Type B pancreatic cell (in vitro differentiated cells): ENCODE measurements around the gene SAT1. TPM values are rescaled to one million over a fixed set of nuclear protein-coding genes. Genes with fewer than 3 reads are reported as not detected.

Experiments used
- DNase-seq: peaks from one replicate; pipeline ENCODE4 v3.0.0; 2021; ENCODE audit warnings: mixed read lengths; ENCODE audit not compliant: unreplicated experiment; ENCODE audit errors: extremely low spot score
- H3K27ac Mint-ChIP-seq: 2 replicates; pipeline ENCODE4 v1.8.0; 2021; ENCODE audit warnings: mild to moderate bottlenecking, mixed read lengths
- H3K27me3 Mint-ChIP-seq: 2 replicates; pipeline ENCODE4 v1.8.0; 2021; ENCODE audit warnings: mixed read lengths
- H3K36me3 Mint-ChIP-seq: 2 replicates; pipeline ENCODE4 v1.8.0; 2021; ENCODE audit warnings: mixed read lengths
- H3K4me1 Mint-ChIP-seq: one replicate; pipeline ENCODE4 v1.8.0; 2021; ENCODE audit warnings: mixed read lengths; ENCODE audit not compliant: unreplicated experiment
- H3K4me3 Mint-ChIP-seq: 2 replicates; pipeline ENCODE4 v1.8.0; 2021; ENCODE audit warnings: mild to moderate bottlenecking, mixed read lengths
- H3K9me3 Mint-ChIP-seq: 2 replicates; pipeline ENCODE4 v1.8.0; 2021; ENCODE audit warnings: mixed read lengths
- CTCF ChIP-seq: fragments of 200-600 bp; sonication (generic); conservative IDR thresholded peaks from 2 replicates; pipeline ENCODE4 v1.5.0; 2021; ENCODE audit warnings: antibody characterized with exemption, mild to moderate bottlenecking
- long read RNA-seq: library from polyadenylated mRNA; unstranded; transcript quantifications from one replicate; pipeline ENCODE4 v2.0.0, GENCODE V29; 2020
- total RNA-seq: library from RNA; stranded (reverse); gene quantifications from 2 replicates; pipeline ENCODE4 v1.2.1, GENCODE V29; 2021; ENCODE audit warnings: low replicate concordance

Gene SAT1
- total RNA-seq, result 440 and 517 TPM in 2 replicates
- long read RNA-seq, transcript SAT1-204 (6 exons, 1,065 nt), result major isoform, 876 of 1,297 reads
- long read RNA-seq, transcript SAT1-201 (2 exons, 801 nt), result minor isoform, 28 of 1,297 reads
- long read RNA-seq, transcript SAT1-209 (7 exons, 1,135 nt), result minor isoform, 166 of 1,297 reads
- long read RNA-seq, transcript SAT1-202 (3 exons, 909 nt), result minor isoform, 8 of 1,297 reads
- long read RNA-seq, partial matches to known transcripts, result 8 of 1,297 reads
- long read RNA-seq, other reads (novel, unspliced or antisense), result 203 of 1,297 reads

GRCh38 chrX:23782863-23783588 is at the start of gene SAT1:
TSS of gene SAT1 (plus strand) at chrX:23783173. CDS start at chrX:23783352, 179 bp downstream.
- TF ChIP-seq CTCF, result peak; percentile 98
- Mint-ChIP-seq H3K36me3 (peaks cover 28% of the 10 kb centered on the region), H3K27me3 (no peaks in the 10 kb centered on the region), H3K27ac (peak within 1 kb of the TSS; percentile 87), H3K4me3 (peak within 1 kb of the TSS; percentile 98), H3K4me1 (peaks cover 19% of the 10 kb centered on the region), H3K9me3 (no peaks in the 10 kb centered on the region)
- peak; percentile 99 for DNase-seq

DNA sequence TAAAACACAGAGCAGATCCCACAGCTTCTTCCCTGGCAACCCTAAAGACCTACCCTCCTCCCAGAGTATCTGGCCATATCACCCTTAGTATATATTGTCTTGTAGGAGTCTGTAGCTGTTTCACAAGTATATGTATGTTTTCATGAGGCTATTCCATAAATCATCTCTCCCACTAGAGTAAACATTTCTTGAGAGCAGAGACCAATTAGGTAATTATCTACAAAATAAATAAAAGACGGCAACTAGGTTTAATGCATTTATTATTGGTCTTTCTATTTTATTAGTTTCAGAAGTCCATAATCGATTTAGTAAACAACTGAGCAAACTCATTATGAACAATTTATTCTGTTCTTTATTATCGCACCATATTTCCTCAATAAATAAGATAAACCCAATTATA is 46.9 kb upstream of the SAT1 start:
- no peaks in the 10 kb centered on the region for H3K9me3 Mint-ChIP-seq
- peaks cover 4% of the 10 kb centered on the region for H3K36me3 Mint-ChIP-seq
- H3K27me3 Mint-ChIP-seq, result no peaks in the 10 kb centered on the region
- H3K4me3 Mint-ChIP-seq, result no peak overlapping the region
- H3K27ac Mint-ChIP-seq, result no peak overlapping the region
- H3K4me1 Mint-ChIP-seq, result peaks cover 4% of the 10 kb centered on the region
- DNase-seq, result no peak
- TF ChIP-seq CTCF, result no peak

DNA sequence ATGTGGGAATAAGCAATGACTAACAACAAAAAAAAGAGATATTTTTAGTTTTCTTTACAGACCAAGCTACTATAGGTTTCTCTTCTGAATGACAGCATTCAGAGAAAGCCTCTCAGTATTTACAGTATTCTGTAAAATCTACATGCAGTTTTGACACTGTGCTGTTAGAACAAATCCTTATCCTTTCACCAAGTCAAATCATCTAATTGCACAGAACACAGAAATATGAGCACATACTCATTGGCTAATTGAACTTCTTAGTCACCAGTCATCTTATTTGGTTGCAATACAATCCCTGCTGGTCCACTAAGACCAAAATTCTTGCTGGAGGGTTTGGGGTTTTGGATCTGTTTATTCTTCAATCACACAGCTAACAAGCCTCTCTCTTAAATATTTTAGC is 45.6 kb upstream of the SAT1 start:
- Mint-ChIP-seq H3K4me3 (no peak overlapping the region), H3K36me3 (peaks cover 4% of the 10 kb centered on the region), H3K27me3 (no peaks in the 10 kb centered on the region), H3K4me1 (peaks cover 4% of the 10 kb centered on the region), H3K9me3 (no peaks in the 10 kb centered on the region), H3K27ac (no peak overlapping the region)
- no peak for TF ChIP-seq CTCF
- no peak for DNase-seq

DNA sequence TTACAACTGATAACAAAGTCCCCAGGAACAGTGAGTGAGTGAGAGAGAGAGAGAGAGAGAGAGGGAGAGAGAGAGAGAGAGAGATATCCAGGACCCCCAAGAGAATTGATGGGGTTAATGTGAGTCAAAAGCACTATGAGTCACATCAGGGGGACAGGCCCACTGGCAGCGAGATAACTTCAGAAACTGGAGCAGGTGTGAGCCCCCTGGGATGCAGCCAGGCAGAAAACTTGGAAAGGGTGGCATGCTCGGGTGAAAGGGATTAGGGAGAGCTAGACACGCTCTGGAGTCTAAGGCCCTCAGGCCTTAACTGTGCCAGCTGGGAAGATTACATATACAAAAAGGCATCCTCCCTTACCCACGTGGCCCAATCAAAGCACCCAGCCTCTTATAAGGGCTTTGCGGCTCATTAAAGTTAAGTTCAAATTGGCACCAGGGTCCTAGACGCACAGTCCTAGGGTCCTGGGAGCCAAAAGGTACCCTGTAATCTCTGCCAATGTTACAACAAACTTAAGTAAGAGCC is 40.7 kb upstream of the SAT1 start:
- H3K4me3 Mint-ChIP-seq, result peak overlapping the region; percentile 90

More for the DNA sequence above, 40.7 kb upstream of the SAT1 start:
- Mint-ChIP-seq H3K4me1 (peaks cover 4% of the 10 kb centered on the region), H3K9me3 (no peaks in the 10 kb centered on the region), H3K36me3 (peaks cover 4% of the 10 kb centered on the region), H3K27ac (peak overlapping the region; percentile 96), H3K27me3 (no peaks in the 10 kb centered on the region)
- DNase-seq, result no peak
- no peak for TF ChIP-seq CTCF
